HG03280 (cell line): Measurements from ENCODE around the gene RBMX.

Experiments
- ATAC-seq: cut with Tn5 transposase; IDR thresholded peaks from one replicate; pipeline ENCODE4 v1.9.1; 2021; ENCODE audit warnings: mild to moderate bottlenecking, moderate library complexity; ENCODE audit not compliant: unreplicated experiment

RBMX gene

DNA sequence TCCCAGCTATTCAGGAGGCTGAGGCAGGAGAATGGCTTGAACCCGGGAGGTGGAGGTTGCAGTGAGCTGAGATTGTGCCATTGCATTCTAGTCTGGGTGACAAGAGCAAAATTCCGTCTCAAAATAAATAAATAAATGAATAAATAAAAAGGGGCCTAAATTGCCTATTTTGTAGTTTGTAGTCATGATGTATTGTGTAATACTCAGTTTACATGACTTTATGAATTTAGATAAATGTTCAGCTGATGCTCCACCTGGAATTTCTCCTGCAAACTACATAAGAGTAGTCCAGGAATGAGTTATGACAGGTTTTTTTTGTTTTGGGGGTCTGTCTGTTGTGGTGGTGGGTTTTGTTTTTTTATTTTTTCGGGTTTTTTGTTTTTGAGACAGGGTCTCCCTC, 31.1 kb downstream of the RBMX start:
- ATAC-seq = no peak

DNA sequence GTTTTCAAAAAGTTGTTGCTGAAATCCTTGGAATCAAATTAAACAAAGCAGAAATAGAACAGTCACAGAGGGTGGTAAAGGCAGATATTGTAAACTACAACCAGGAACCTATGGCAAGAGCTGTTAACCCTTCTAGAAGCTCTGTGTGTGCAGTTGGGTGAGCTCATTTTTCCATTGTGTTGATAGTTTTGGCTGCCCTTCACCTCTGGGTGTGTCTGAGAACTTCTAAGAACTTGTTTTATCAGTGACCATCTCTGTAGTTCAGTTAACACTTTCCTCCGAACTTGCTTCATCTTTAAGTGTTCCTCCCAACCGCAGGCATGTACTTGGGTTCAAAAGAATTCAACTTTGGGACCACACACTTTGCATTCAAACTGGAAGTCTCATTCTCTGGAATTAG, 32.7 kb downstream of the RBMX start:
- no peak for ATAC-seq

DNA sequence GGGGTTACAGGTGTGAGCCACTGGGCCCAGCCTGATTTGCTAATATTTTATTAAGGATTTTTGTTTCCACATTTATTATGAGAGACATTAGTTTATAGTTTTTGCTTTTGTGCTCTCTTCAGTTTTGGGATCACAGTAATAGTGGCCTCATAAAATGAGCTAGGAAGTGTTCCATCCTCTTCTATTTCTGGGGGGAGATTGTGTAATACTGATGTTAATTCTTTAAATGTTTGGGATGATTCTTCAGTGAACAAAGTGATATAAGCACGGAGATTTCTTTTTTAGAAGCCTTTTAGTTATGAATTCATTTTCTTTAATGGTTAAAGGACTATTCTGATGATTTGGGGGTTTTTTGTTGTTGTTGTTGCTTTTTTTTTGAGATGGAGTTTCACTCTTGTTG, 41.3 kb downstream of the RBMX start:
- ATAC-seq = no peak

DNA sequence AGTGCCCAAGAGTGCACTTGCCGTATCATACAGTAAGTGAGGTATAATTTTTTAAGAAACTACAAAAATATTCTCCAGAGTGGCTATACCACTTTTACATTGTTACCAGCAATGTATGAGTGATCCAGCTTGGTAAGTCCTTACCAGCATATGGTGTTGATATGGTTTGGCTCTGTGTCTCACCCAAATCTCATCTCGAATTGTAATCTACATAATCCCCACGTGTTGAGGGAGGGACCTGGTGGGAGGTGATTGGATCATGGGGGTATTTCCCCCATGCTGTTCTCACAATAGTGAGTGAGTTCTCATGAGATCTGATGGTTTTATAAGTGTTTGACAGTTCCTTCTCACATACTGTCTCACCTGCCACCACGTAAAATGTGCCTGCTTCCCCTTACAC, 44.8 kb downstream of the RBMX start:
- no peak for ATAC-seq

DNA sequence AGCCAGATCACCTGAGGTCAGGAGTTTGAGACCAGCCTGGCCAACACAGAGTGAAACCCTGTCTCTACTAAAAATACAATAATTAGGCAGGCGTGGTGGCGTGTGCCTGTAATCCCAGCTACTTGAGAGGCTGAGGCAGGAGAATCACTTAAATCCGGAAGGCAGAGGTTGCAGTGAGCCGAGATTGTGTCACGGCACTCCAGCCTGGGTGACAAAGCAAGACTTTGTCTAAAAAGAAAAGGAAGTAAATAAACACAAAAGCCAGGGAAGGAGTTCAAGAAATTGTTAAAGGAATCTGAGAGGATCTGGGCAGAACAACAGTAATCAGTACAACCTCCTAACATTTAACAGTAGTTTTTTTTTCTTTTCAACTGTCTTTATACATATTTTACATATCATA, 51.1 kb downstream of the RBMX start:
- ATAC-seq = no peak

DNA sequence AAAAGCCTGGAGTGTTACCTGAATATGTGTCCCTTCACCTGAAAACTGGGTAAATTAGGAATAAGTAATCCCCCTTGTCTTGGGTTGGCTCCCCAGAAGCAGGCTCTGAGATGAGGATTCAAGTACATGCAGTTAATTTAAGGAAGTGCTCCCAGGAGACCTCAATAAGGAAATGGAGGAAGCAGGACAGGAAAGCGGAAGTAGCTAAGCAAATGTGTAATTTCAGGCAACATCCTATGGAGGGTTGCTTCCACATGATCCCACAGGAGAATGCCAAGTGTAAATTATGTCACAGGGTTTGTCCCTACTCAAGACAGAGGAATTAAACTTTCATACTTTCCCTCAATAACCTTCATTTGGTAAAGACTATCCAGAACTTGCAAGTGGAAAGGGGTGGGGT, 51.7 kb downstream of the RBMX start:
- ATAC-seq = no peak

DNA sequence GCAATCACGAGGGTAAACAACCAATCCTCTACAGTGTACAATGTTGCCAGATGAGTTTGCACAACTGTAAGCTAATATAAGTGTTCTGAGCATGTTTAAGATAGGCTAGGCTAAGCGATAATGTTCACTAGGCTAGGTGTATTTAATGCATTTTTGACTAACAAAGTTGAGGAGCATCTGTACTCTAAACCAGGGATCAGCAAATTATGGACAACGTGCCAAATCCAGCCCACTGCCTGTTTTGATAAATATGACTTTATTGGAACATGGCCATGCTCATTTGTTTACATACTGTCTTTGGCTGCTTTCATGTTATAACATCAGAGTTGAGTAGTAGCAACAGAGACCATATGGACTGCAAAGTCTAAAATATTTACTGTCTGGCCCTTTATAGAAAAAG, 53.5 kb downstream of the RBMX start:
- no peak for ATAC-seq

DNA sequence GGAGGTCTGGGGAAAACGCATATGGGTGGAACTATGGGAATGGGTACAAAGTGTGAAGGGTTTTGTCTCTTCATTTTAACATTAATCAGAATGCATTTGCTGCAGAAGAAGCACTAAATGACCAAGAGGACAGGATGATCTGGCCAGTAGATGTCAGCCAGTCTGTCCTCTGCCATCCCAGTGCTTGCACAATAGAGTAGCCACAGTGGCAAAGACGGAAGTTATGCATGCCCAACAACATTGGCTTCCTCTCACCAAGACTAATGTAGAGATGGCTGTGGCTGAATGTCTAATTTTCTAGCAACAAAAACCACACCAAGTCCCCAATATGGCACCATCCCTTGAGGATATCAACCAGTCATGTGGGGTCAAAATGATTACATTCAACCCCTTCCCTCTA, 54.8 kb downstream of the RBMX start:
- no peak for ATAC-seq
